ENCODE data around the gene MMD. TPM values are rescaled to one million over a fixed set of nuclear protein-coding genes. Genes with fewer than 3 reads are reported as not detected.

Gene MMD
- total and polyA plus RNA-seq, 2 of the 13 experiments (the other 11 are each of a cell fraction or from before 2014, with no cell fraction given): 121 to 225 TPM

- TF ChIP-seq ETS1 (CRISPR knock-in tag; IDR thresholded peaks at IDR 0.05) (no peak), ZNF280D (CRISPR knock-in tag; IDR thresholded peaks at IDR 0.05) (no peak), JUNB (CRISPR knock-in tag; IDR thresholded peaks at IDR 0.05; ENCODE audit: borderline replicate concordance) (no peak), MTERF4 (CRISPR knock-in tag; IDR thresholded peaks at IDR 0.05) (no peak), NR2F1 (CRISPR knock-in tag; IDR thresholded peaks at IDR 0.05) (peak in 1 of 2 experiments; percentile 48; a peak in 2 of 4 replicates), TMF1 (CRISPR knock-in tag; IDR thresholded peaks at IDR 0.05; ENCODE audit: low read depth) (no peak), HBP1 (CRISPR knock-in tag; IDR thresholded peaks at IDR 0.05; ENCODE audit: low read depth) (no peak; the same call in 1 of the 2 replicates), ADNP (CRISPR knock-in tag; IDR thresholded peaks at IDR 0.05) (no peak), ZNF709 (CRISPR knock-in tag; IDR thresholded peaks at IDR 0.05) (no peak), KDM4B (CRISPR knock-in tag; IDR thresholded peaks at IDR 0.05) (peak; percentile 82; the same call in 1 of the 2 replicates), NFKBIZ (CRISPR knock-in tag; IDR thresholded peaks at IDR 0.05) (peak; percentile 60; the same call in 1 of the 2 replicates), KLF13 (CRISPR knock-in tag; IDR thresholded peaks at IDR 0.05) (no peak), IKZF4 (CRISPR knock-in tag; IDR thresholded peaks at IDR 0.05; ENCODE audit: borderline replicate concordance, low read depth, not compliant biosample characterization) (no peak), SAP130 (CRISPR knock-in tag; IDR thresholded peaks at IDR 0.05; ENCODE audit: low read depth) (peak; percentile 79), AGO2 (optimal IDR thresholded peaks at IDR 0.05; ENCODE audit: low read depth, low read length) (peak; percentile 40), HINFP (CRISPR knock-in tag; IDR thresholded peaks at IDR 0.05; ENCODE audit: low read depth) (no peak), CREB1 (IDR thresholded peaks at IDR 0.05) (peak; percentile 56; the same call in 1 of the 2 replicates), CREB1 (CRISPR knock-in tag; IDR thresholded peaks at IDR 0.05) (peak; percentile 91), ATF1 (CRISPR knock-in tag; IDR thresholded peaks at IDR 0.05) (peak; percentile 84), ZNF781 (CRISPR knock-in tag; IDR thresholded peaks at IDR 0.05; ENCODE audit: borderline replicate concordance, not compliant biosample characterization) (no peak), ZNF724P (CRISPR knock-in tag; IDR thresholded peaks at IDR 0.05; ENCODE audit: borderline replicate concordance) (no peak), DDIT3 (CRISPR knock-in tag; IDR thresholded peaks at IDR 0.05) (peak; percentile 28; the same call in 1 of the 2 replicates)
Measured at GRCh38 chr17:55446581-55447205, 25.1 kb upstream of the MMD start (continued).
